IMR-90 (cell line): ENCODE measurements around the gene CMA1.

Source experiments
- BHLHE40 ChIP-seq: fragments of 150-350 bp; IDR thresholded peaks from 2 replicates; pipeline ENCODE4 v1.6.1; 2016; ENCODE audit warnings: mild to moderate bottlenecking, low read depth, low read length
- CEBPB ChIP-seq: IDR thresholded peaks from 2 replicates; pipeline ENCODE4 v1.6.1; 2012; ENCODE audit warnings: low read depth, low read length, improper control_type of control experiment
- FOS ChIP-seq: fragments of 150-350 bp; IDR thresholded peaks from 2 replicates; pipeline ENCODE4 v1.6.1; 2016; ENCODE audit warnings: low read depth, low read length
- MXI1 ChIP-seq: IDR thresholded peaks from 2 replicates; pipeline ENCODE4 v1.6.1; 2012; ENCODE audit warnings: low read depth, mild to moderate bottlenecking, low read length, moderate library complexity, borderline replicate concordance
- POLR2A ChIP-seq: IDR thresholded peaks from 2 replicates; pipeline ENCODE4 v1.6.1; 2012; ENCODE audit warnings: mild to moderate bottlenecking, low read depth, low read length
- RAD21 ChIP-seq: IDR thresholded peaks from 2 replicates; pipeline ENCODE4 v1.6.1; 2012; ENCODE audit warnings: low read length, improper control_type of control experiment
- SMC3 ChIP-seq: fragments of 150-350 bp; IDR thresholded peaks from 2 replicates; pipeline ENCODE4 v1.6.1; 2016; ENCODE audit warnings: low read depth, mild to moderate bottlenecking, antibody characterized with exemption, low read length, moderate library complexity
- USF2 ChIP-seq: fragments of 150-350 bp; IDR thresholded peaks from 2 replicates; pipeline ENCODE4 v1.6.1; 2017; ENCODE audit warnings: mild to moderate bottlenecking, antibody characterized with exemption, low read length, low read depth
- TF ChIP-seq, protein P1 (sequence below): conservative IDR thresholded peaks from 2 replicates; pipeline ENCODE4 v1.5.1; 2012; ENCODE audit warnings: mild to moderate bottlenecking, low read depth, low read length, improper control_type of control experiment

DNA sequence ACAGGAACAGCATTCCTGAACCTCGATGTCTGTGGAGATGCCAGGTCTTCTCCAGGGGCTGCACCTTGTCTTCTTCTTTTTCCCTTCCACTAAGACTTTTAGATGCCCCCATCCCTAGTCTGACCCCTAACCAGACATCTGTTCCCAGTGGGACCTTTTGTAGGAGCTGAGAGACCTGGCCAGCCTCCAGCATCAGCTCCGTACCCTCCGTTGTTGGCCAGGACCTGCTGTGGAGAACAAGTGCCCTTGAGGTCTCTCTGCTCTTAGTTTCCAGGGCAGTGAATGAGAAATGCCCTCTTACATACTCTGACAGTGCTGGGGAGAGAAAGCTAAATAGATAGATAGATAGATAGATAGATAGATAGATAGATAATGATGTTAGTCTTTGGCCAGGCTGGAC is 48.7 kb downstream of the CMA1 start:
- TF ChIP-seq, protein P1, sequence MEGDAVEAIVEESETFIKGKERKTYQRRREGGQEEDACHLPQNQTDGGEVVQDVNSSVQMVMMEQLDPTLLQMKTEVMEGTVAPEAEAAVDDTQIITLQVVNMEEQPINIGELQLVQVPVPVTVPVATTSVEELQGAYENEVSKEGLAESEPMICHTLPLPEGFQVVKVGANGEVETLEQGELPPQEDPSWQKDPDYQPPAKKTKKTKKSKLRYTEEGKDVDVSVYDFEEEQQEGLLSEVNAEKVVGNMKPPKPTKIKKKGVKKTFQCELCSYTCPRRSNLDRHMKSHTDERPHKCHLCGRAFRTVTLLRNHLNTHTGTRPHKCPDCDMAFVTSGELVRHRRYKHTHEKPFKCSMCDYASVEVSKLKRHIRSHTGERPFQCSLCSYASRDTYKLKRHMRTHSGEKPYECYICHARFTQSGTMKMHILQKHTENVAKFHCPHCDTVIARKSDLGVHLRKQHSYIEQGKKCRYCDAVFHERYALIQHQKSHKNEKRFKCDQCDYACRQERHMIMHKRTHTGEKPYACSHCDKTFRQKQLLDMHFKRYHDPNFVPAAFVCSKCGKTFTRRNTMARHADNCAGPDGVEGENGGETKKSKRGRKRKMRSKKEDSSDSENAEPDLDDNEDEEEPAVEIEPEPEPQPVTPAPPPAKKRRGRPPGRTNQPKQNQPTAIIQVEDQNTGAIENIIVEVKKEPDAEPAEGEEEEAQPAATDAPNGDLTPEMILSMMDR = no peak
- no peak for TF ChIP-seq POLR2A
- no peak for TF ChIP-seq RAD21
- no peak for TF ChIP-seq MXI1
- no peak for TF ChIP-seq CEBPB
- no peak for TF ChIP-seq BHLHE40
- TF ChIP-seq USF2 = no peak
- no peak for TF ChIP-seq FOS
- no peak for TF ChIP-seq SMC3
